OCI-LY3 (cell line): ENCODE results near the gene HCAR2.
"Not testable (repeated sequence)": the region's sequence is repeated elsewhere in the genome, so short reads cannot be mapped to it uniquely, and the experiment has no call there.

Experiments used
- CTCF ChIP-seq: fragments of 200-600, 300-600 bp; sonication (generic); IDR thresholded peaks from 2 replicates; pipeline ENCODE4 v1.5.1; 2014; ENCODE audit warnings: antibody characterized with exemption, low read length, low read depth
- EZH2phosphoT487 ChIP-seq: fragments of 200-600 bp; shearing (Covaris generic); IDR thresholded peaks from 2 replicates; pipeline ENCODE4 v1.6.1; 2018; ENCODE audit warnings: antibody characterized with exemption, mixed run types, low read depth

DNA sequence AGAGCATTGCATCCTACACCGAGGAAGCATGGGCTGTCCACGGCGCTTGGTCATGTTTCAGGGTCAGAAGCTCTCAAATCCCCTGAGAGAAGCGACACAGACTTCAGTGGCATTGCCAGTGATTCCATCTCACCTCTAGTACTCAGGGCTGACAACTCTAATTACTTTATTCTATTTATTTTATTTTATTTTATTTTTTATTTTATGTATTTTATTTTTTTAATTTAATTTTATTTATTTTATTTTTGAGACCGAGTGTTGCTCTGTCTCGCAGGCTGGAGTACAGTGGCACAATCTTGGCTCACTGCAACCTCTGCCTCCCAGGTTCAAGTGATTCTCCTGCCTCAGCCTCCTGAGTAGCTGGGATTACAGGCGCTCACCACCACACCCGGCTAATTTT, 49.9 kb downstream of the HCAR2 start:
- TF ChIP-seq CTCF, EZH2phosphoT487: not testable (repeated sequence)
